Globus pallidus (tissue), 1 donor: ENCODE measurements around the gene ZCCHC7.

ENCODE experiments used
- DNase-seq: peaks from one replicate; pipeline ENCODE4 v3.0.0-alpha.2; 2015; ENCODE audit warnings: low spot score

Gene ZCCHC7

GRCh38 chr9:37336150-37336549 is 215.8 kb downstream of the ZCCHC7 start:
- no peak for DNase-seq

GRCh38 chr9:37337301-37337890 is 217.0 kb downstream of the ZCCHC7 start:
- DNase-seq: no peak

- no peak for DNase-seq
These were observed 217.8 kb downstream of the ZCCHC7 start for GRCh38 chr9:37338218-37338617.

GRCh38 chr9:37339923-37340322 is 219.5 kb downstream of the ZCCHC7 start:
- DNase-seq: no peak

- DNase-seq: no peak
These were observed 220.6 kb downstream of the ZCCHC7 start for GRCh38 chr9:37340961-37341360.

- DNase-seq: no peak
These were observed 221.3 kb downstream of the ZCCHC7 start for GRCh38 chr9:37341704-37342103.

- no peak for DNase-seq
These were observed 222.1 kb downstream of the ZCCHC7 start for GRCh38 chr9:37342493-37342892.

- no peak for DNase-seq
These were observed 222.5 kb downstream of the ZCCHC7 start for GRCh38 chr9:37342895-37343294.

- no peak for DNase-seq
These were observed 223.3 kb downstream of the ZCCHC7 start for GRCh38 chr9:37343724-37344123.

GRCh38 chr9:37345038-37345437 is 224.7 kb downstream of the ZCCHC7 start:
- DNase-seq: no peak

- DNase-seq: no peak
These were observed 228.5 kb downstream of the ZCCHC7 start for GRCh38 chr9:37348917-37349316.

GRCh38 chr9:37350486-37351190 is 230.3 kb downstream of the ZCCHC7 start:
- DNase-seq: no peak

- DNase-seq: no peak
These were observed 233.4 kb downstream of the ZCCHC7 start for GRCh38 chr9:37353791-37354190.

GRCh38 chr9:37362430-37362829 is 242.1 kb downstream of the ZCCHC7 start:
- no peak for DNase-seq

GRCh38 chr9:37363124-37363523 is 242.8 kb downstream of the ZCCHC7 start:
- DNase-seq: no peak

- no peak for DNase-seq
These were observed 243.8 kb downstream of the ZCCHC7 start for GRCh38 chr9:37364136-37364535.

GRCh38 chr9:37364751-37365360 is 244.5 kb downstream of the ZCCHC7 start:
- DNase-seq: no peak

GRCh38 chr9:37369671-37370070 is 249.3 kb downstream of the ZCCHC7 start:
- no peak for DNase-seq

- DNase-seq: no peak
These were observed 249.9 kb downstream of the ZCCHC7 start for GRCh38 chr9:37370282-37370681.

GRCh38 chr9:37370968-37371563 is 250.7 kb downstream of the ZCCHC7 start:
- no peak for DNase-seq

- no peak for DNase-seq
These were observed 251.4 kb downstream of the ZCCHC7 start for GRCh38 chr9:37371565-37372464.

- no peak for DNase-seq
These were observed 252.5 kb downstream of the ZCCHC7 start for GRCh38 chr9:37372839-37373238.
